ES-I3 (cell line): ENCODE measurements around the gene CSNK1A1.
"Not testable (repeated sequence)": the region's sequence is repeated elsewhere in the genome, so short reads cannot be mapped to it uniquely, and the experiment has no call there.

Experiments used
- H3K36me3 ChIP-seq: 2 replicates; pipeline ENCODE4 v1.6.1; 2013; ENCODE audit warnings: mild to moderate bottlenecking, low read length, control low read depth, moderate library complexity; ENCODE audit not compliant: insufficient read depth
- H3K4me1 ChIP-seq: 2 replicates; pipeline ENCODE4 v1.6.1; 2013; ENCODE audit warnings: mild to moderate bottlenecking, control low read depth, low read length; ENCODE audit not compliant: insufficient read depth
- H3K9ac ChIP-seq: 2 replicates; pipeline ENCODE4 v1.6.1; 2013; ENCODE audit warnings: low read depth, mild to moderate bottlenecking, low read length, moderate library complexity
- H3K9me3 ChIP-seq: 2 replicates; pipeline ENCODE4 v1.6.1; 2013; ENCODE audit warnings: mild to moderate bottlenecking, low read length, moderate library complexity; ENCODE audit not compliant: control insufficient read depth, insufficient read depth

The CSNK1A1 gene

DNA sequence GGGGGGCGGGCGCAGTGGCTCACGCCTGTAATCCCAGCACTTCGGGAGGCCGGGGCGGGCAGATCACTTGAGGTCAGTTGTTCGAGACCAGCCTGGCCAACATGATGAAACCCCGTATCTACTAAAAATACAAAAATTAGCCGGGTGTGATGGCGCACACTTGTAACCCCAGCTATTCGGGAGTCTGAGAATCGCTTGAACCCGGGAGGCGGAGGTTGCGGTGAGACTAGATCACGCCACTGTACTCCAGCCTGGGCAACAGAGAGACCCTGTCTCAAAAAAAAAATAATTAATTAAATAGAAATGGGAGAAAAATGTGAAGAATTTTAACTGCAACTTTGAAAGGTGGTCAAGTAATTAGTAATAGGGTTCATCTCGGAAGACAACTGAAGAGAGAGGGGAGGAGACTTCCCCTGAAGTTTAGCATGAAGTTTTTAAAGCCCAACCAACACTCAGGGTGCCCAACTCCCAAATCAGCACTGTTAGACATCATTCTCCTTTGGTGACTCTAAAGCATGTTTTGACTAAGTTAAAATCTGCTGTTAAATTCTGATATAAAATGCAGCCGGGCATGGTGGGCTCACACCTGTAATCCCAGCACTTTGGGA lies 1.4 kb upstream of the CSNK1A1 start:
- Histone ChIP-seq H3K9me3 (no peaks in the 10 kb centered on the region), H3K4me1 (peaks cover 3% of the 10 kb centered on the region; the same call in 1 of the 2 replicates), H3K9ac (peak overlapping the region; percentile 97), H3K36me3 (peaks cover 23% of the 10 kb centered on the region)

DNA sequence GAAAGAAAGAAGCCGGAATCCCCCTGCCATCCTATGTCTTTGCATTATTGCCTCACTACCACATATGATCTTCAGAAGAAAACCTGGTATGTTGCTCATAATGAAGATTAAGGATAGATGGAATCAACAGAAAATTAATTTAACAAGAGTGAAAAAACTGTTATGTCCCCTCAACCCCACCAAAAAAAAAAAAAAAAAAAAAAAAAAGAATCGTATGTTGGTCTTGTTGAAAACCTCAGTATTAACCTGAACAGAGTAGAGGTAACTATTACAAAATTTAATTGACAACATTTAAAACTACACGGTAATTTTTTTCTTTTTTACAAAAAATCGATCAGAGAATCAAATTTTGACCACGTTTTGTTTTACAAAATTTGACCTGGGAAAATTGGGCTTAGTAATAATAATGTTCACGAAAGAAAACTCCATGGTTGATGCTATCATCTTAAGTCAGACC lies 827 bp upstream of the CSNK1A1 start:
- Histone ChIP-seq H3K9me3 (no peaks in the 10 kb centered on the region), H3K36me3 (peaks cover 23% of the 10 kb centered on the region), H3K9ac (peak overlapping the region; percentile 97), H3K4me1 (peaks cover 3% of the 10 kb centered on the region; the same call in 1 of the 2 replicates)

DNA sequence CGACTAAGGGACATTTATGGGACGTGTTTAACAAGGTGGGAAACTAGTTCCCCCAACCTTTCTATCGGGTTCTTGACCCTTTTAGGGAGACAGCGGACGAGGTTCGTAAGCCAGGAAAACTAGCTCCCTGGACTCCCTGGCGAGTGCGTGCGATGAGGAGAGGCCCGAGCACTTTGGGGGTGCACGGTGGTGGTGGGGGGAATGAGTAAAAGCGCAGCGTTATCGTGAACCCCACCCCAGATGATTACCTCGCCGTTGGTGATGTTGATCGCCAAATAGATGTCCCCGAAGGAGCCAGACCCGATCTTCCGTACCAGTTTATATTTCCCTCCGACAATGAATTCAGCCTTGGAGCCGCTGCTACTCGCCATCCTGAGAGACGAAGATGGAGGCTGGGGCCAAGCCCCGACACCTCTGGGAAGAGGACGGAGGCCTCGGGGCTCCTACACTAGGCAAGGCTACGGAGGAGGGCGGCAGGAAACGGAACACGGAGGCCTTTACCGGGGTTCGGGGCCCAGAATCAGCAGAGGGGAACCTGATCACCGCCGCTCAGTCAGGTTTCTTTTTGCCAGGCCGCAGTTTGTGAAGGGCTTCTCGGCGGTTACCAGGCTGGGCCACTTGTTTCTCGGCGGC lies 529 bp downstream of the CSNK1A1 start:
- Histone ChIP-seq H3K9ac (peak overlapping the region; percentile 97), H3K36me3 (peaks cover 24% of the 10 kb centered on the region), H3K9me3 (no peaks in the 10 kb centered on the region), H3K4me1 (peaks cover 3% of the 10 kb centered on the region; the same call in 1 of the 2 replicates)

DNA sequence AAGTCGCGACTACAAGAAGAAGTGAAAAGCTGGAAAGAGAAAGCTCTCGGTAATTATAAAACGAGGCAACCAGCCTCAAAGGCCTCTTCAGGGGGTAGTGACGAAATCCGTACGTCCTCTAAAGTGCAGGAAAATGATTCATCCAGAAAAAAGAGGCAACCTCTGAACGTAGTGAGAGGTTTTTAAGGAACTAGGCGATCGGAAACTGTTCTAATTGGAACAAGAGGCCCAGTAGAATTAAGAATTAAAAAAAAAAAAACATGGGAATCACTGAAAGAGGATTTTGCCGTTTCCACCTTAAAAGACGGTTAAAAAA lies 1.0 kb downstream of the CSNK1A1 start:
- Histone ChIP-seq H3K9ac (peak overlapping the region; percentile 97), H3K36me3 (peaks cover 28% of the 10 kb centered on the region), H3K4me1 (peaks cover 3% of the 10 kb centered on the region; the same call in 1 of the 2 replicates), H3K9me3 (no peaks in the 10 kb centered on the region)

DNA sequence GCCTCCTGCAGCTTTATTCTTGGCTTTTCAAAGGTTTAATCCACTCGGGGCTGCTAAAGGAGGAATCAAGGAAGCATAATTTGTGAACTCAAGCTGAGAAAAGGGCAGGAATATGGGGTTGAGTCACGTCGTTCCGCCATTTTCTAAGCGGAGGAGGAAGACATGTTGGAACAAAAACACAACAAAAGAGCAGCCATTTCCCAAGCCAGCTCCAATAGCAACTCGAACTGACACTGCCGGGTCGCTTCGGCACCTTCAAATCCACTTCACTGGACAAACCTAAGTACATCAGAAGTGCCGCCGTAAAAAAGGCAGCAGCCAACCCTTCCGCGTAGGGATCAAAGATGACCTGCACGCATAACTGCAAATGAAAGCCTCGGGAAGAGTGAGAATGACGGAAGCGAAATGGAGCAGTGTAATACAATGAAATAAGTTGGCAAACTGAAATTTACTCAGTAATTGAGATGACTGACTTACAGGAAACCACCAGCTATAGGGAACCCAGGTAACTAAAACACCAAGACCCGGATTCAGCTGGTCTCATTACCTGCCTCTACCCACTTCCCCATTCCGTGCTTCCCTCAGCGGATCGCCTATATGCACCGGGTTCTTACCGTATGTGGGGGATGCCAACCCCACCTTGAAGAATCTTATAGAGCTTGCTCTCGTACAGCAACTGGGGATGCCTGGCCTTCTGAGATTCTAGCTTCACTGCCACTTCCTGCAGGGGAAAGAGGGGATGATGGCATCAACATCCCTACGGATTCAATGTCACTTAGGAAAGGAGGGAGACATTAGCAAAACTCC lies 1.6 kb downstream of the CSNK1A1 start:
- peaks cover 32% of the 10 kb centered on the region for H3K36me3 ChIP-seq

DNA sequence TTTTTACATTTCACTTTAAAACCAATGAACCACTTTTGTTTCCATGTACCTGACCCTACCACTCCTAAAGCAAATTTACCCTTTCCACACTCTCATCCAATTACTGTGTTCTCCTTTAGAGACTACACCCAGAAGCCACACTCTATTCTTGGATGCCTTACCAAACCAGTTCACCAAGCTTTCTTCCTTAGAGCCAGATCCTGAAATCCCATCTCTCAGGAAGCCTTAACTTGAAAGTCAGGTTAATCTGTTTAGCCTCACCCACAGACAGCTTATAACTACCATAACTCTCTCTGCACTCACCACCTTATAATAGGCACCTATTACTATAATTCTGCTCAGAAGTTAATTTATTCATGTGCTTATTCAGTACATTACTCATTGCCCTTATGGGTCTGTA lies 4.3 kb downstream of the CSNK1A1 start:
- H3K36me3 ChIP-seq, result peaks cover 41% of the 10 kb centered on the region
- H3K9me3 ChIP-seq, result no peaks in the 10 kb centered on the region
- H3K4me1 ChIP-seq, result peaks cover 2% of the 10 kb centered on the region; the same call in 1 of the 2 replicates
- no peak overlapping the region for H3K9ac ChIP-seq

More for the DNA sequence above, 1.6 kb downstream of the CSNK1A1 start:
- Histone ChIP-seq H3K9me3 (no peaks in the 10 kb centered on the region), H3K4me1 (peaks cover 3% of the 10 kb centered on the region; the same call in 1 of the 2 replicates), H3K9ac (peak overlapping the region; percentile 97)

DNA sequence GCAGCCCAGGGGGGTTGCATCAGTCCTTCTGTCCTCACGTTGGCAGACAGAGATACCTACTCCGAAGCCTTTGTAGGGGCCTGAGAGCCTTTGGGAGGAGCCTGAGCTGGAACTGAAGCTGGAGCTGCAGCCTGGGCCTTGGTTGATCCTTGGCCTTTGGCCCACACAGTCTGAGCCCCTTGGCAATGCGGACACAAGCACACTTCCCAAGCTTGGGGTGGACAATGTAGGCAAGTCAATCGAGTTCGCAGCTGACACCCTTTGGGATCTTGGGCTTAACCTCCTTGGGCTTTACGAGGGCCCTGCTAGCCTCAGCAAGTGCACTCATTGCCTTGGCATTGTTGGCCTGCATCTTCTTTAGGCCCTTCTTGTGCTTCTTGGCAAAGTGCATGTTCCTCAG lies 5.9 kb downstream of the CSNK1A1 start:
- Histone ChIP-seq H3K36me3 (peaks cover 41% of the 10 kb centered on the region), H3K9ac (no peak overlapping the region), H3K9me3 (no peaks in the 10 kb centered on the region), H3K4me1 (peaks cover 3% of the 10 kb centered on the region; the same call in 1 of the 2 replicates)

DNA sequence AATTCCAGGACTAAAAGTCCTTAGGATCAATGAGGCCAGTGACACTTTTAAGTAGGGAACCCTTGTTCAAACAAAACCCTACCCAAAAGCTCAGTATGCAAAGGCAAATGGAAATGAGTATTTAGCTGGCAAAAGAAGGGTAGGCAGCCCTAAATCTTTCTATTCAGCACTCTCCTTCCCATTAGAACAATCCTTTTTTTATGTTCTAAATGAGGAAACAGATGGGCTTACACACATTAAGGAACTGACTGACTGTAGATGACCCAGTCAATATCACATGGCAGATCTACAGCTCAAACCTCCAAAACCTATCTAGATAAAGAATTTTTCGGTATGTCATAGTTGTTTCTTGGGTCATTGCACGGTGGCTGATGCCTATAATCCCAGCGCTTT lies 7.2 kb downstream of the CSNK1A1 start:
- H3K9ac ChIP-seq, result no peak overlapping the region
- H3K36me3 ChIP-seq, result peaks cover 30% of the 10 kb centered on the region
- H3K4me1 ChIP-seq, result peaks cover 5% of the 10 kb centered on the region; the same call in 1 of the 2 replicates
- H3K9me3 ChIP-seq, result no peaks in the 10 kb centered on the region

DNA sequence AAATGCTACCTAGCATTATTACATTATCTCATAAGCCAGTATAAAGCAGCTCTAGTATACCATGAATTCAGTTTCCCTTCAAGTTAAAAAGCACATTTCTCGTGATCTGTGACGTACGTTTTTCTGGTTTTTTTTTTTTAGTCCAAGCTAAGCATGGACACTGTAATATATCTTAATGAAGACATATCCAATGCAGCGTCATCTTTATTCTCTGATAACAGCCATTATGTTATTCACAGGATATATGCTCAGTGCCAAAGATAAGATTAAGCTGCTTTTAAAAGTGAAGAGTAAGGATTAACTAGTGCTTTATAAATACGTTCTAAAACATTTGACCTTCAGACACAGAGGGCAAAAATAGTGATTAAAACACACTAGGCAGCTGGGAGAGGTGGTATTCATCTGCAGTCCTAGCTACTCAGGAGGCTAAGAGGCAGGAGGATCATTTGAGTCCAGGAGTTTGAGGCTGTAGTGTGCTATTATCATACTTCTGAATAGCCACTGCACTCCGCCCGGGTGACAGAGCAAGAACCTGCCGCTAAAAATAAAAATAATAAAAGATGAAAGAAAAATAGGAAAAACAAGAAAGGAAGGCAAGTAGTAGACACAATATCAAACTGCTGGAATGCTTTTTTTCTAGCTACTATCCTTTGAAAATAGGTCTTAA lies 7.7 kb downstream of the CSNK1A1 start:
- Histone ChIP-seq H3K9ac (no peak overlapping the region), H3K36me3 (peaks cover 25% of the 10 kb centered on the region), H3K9me3 (no peaks in the 10 kb centered on the region), H3K4me1 (peaks cover 5% of the 10 kb centered on the region; the same call in 1 of the 2 replicates)

DNA sequence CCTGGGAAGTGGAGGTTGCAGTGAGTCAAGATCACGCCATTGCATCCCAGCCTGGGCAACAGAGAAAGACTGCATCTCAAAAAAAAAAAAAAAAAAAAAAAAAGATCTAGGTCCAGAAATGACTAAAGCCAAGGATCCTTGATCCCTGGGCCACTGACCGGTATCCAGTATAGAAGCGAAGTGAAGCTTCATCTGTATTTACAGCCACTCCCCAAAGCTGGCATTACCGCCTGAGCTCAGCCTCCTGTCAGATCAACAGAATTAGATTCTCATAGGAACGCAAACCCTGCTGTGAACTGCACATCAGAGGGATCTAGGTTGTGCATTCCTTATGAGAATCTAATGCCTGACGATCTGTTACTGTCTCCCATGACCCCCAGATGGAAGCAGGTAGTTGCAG lies 9.3 kb downstream of the CSNK1A1 start:
- peaks cover 9% of the 10 kb centered on the region for H3K4me1 ChIP-seq
- no peaks in the 10 kb centered on the region for H3K9me3 ChIP-seq
- peaks cover 20% of the 10 kb centered on the region for H3K36me3 ChIP-seq
- no peak overlapping the region for H3K9ac ChIP-seq

DNA sequence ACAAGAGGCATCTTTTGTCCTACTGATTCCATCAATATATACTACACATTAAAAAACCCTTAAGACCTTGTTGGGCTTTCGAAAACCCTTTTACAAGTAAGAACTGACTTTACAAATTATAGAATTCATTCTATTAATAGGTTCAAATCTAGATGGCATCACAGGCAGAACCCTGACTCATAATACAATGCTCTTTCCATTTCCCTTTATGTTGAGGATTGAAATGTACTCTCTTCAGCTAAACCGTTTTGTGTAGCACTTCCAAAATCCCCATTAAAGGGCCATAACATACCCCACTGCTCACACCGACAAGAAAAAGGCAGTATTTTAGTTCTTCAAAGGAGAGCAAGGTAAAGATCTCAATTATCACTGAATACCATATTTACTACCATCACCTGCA lies 11.2 kb downstream of the CSNK1A1 start:
- peaks cover 14% of the 10 kb centered on the region for H3K4me1 ChIP-seq
- peaks cover 13% of the 10 kb centered on the region for H3K36me3 ChIP-seq

DNA sequence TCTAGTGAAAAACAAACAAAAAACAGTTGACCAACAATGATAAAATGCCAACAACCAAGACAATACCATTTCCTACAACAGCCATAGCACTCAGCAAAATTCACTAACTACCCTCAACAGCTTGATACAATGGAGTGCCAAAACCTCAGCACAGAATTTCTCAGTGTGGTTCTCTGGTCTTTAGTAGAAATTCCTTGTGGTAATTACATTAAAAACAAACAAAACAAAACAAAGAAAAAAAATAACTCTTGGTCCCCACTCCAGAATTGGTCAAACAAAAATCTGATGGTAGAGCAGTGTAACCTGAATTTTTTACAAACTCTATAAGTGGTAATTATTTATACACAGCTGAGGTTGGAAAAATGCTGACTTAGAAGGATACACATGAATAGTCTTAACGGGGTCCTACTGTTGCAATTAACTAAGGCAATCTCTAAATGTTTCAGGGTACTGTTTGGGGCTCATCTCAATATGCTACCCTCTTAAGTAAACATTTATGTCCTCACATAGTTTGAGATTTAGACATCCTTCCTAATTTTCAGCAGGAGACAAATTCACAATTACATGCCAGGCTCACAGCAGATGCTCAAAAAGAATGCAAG lies 13.8 kb downstream of the CSNK1A1 start:
- peaks cover 5% of the 10 kb centered on the region for H3K36me3 ChIP-seq
- H3K9ac ChIP-seq, result no peak overlapping the region

More for the DNA sequence above, 11.2 kb downstream of the CSNK1A1 start:
- Histone ChIP-seq H3K9me3 (no peaks in the 10 kb centered on the region), H3K9ac (no peak overlapping the region)

DNA sequence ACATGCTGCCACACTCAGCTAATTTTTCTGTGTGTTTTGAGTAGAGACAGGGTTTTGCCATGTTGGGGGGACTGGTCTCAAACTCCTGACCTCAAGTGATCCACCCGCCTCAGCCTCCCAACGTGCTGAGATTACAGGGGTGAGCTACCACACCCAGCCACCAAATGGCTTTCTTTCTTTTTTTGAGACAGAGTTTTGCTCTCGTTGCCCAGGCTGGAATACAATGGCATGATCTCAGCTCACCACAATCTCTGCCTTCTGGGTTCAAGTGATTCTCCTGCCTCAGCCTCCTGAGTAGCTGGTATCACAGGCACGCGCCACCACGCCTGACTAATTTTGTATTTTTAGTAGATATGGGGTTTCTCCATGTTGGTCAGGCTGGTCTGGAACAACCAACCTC lies 15.5 kb downstream of the CSNK1A1 start:
- H3K4me1 ChIP-seq, result peaks cover 19% of the 10 kb centered on the region
- not testable (repeated sequence) for H3K9me3 ChIP-seq, H3K36me3 ChIP-seq, H3K9ac ChIP-seq

More for the DNA sequence above, 13.8 kb downstream of the CSNK1A1 start:
- Histone ChIP-seq H3K4me1 (peaks cover 19% of the 10 kb centered on the region), H3K9me3 (no peaks in the 10 kb centered on the region)

DNA sequence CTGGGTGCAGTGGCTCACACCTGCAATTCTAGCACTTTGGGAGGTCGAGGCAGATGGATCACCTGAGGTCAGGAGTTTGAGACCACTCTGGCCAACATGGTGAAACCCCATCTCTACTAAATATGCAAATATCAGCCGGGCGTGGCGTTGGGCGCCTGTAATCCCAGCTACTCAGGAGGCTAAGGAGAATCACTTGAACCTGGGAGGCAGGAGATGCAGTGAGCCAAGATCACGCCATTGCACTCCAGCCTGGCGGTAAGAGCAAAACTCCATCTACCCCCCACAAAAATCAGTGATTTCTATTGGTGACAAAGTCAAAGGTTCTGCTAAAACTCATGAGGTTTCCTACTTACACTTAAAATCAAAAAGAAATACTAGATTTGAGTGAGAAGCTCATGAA lies 18.8 kb downstream of the CSNK1A1 start:
- peaks cover 5% of the 10 kb centered on the region for H3K36me3 ChIP-seq
- H3K9me3 ChIP-seq, result no peaks in the 10 kb centered on the region
- peaks cover 26% of the 10 kb centered on the region for H3K4me1 ChIP-seq
- H3K9ac ChIP-seq, result no peak overlapping the region
